ENCODE measurements around the gene DEF6. TPM values are rescaled to one million over a fixed set of nuclear protein-coding genes. Genes with fewer than 3 reads are reported as not detected.

Gene DEF6
- total RNA-seq, 1 experiment from 2014 or later, result 11.3 TPM

DNA sequence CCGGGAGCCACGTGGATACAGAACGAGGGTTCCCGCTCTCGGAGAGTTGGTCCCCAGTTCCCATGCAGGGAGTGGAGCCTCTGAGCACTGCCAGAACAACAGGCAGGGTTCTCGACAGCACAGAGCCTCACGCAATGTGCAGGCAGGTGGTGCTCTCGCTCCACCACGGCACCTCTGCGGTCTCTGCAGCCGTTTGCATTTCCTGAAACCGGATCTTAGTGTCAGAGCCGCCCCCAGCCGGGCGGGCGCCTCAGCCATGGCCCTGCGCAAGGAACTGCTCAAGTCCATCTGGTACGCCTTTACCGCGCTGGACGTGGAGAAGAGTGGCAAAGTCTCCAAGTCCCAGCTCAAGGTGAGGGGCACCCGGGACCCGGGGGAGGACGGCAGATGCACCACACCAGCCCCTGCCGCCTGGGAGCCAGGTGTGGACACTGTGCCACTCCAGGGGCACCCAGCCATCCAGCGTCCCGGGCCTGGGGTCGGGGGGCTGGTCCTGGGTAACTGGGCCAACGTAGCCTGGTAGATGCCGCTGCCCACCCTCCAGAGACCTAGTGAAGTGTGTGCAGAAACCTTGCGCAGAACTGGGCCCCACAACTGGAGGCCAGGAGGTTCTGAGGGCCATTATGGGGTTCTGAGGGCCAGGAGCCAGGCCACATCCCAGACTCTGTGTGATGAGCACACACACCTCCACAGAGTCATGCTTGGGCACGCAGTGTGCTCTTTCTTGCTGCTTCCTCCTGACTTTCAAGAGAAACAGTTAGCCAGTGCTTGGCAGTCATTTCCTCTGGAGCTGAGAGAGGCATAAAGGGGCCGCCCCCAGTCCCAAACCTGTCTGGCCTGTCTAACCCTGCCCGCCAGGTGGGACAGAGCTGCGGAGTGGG, at the start of gene DEF6 (continued):
- TF ChIP-seq TEAD1 (CRISPR knock-in tag; IDR thresholded peaks at IDR 0.05), result peak; percentile 36; the same call in 1 of the 2 replicates
- TF ChIP-seq ETV6 (CRISPR knock-in tag; IDR thresholded peaks at IDR 0.05), result peak; percentile 80
- TF ChIP-seq, protein P1, sequence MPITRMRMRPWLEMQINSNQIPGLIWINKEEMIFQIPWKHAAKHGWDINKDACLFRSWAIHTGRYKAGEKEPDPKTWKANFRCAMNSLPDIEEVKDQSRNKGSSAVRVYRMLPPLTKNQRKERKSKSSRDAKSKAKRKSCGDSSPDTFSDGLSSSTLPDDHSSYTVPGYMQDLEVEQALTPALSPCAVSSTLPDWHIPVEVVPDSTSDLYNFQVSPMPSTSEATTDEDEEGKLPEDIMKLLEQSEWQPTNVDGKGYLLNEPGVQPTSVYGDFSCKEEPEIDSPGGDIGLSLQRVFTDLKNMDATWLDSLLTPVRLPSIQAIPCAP (CRISPR knock-in tag; IDR thresholded peaks at IDR 0.05), result peak; percentile 80; the same call in 1 of the 2 replicates
- peak; percentile 81 for TF ChIP-seq GABPB1 (CRISPR knock-in tag; IDR thresholded peaks at IDR 0.05)
- TF ChIP-seq, protein P2, sequence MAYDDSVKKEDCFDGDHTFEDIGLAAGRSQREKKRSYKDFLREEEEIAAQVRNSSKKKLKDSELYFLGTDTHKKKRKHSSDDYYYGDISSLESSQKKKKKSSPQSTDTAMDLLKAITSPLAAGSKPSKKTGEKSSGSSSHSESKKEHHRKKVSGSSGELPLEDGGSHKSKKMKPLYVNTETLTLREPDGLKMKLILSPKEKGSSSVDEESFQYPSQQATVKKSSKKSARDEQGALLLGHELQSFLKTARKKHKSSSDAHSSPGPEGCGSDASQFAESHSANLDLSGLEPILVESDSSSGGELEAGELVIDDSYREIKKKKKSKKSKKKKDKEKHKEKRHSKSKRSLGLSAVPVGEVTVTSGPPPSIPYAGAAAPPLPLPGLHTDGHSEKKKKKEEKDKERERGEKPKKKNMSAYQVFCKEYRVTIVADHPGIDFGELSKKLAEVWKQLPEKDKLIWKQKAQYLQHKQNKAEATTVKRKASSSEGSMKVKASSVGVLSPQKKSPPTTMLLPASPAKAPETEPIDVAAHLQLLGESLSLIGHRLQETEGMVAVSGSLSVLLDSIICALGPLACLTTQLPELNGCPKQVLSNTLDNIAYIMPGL (CRISPR knock-in tag; IDR thresholded peaks at IDR 0.05), result peak; percentile 85; the same call in 1 of the 2 replicates
- TF ChIP-seq FOXK1 (CRISPR knock-in tag; IDR thresholded peaks at IDR 0.05), result 0 out of 2 replicates have a peak, but pooled peaks have one; percentile 47
- peak; percentile 45; the same call in 1 of the 2 replicates for TF ChIP-seq CREM (CRISPR knock-in tag; IDR thresholded peaks at IDR 0.05)
- TF ChIP-seq IRF2 (CRISPR knock-in tag; IDR thresholded peaks at IDR 0.05; ENCODE audit: borderline replicate concordance, low read depth), result no peak
- 0 out of 2 replicates have a peak, but pooled peaks have one; percentile 64 for TF ChIP-seq KAT7 (CRISPR knock-in tag; IDR thresholded peaks at IDR 0.05; ENCODE audit: borderline replicate concordance)
- no peak for TF ChIP-seq ZNF138 (CRISPR knock-in tag; conservative IDR thresholded peaks at IDR 0.05)
- TF ChIP-seq, protein P3, sequence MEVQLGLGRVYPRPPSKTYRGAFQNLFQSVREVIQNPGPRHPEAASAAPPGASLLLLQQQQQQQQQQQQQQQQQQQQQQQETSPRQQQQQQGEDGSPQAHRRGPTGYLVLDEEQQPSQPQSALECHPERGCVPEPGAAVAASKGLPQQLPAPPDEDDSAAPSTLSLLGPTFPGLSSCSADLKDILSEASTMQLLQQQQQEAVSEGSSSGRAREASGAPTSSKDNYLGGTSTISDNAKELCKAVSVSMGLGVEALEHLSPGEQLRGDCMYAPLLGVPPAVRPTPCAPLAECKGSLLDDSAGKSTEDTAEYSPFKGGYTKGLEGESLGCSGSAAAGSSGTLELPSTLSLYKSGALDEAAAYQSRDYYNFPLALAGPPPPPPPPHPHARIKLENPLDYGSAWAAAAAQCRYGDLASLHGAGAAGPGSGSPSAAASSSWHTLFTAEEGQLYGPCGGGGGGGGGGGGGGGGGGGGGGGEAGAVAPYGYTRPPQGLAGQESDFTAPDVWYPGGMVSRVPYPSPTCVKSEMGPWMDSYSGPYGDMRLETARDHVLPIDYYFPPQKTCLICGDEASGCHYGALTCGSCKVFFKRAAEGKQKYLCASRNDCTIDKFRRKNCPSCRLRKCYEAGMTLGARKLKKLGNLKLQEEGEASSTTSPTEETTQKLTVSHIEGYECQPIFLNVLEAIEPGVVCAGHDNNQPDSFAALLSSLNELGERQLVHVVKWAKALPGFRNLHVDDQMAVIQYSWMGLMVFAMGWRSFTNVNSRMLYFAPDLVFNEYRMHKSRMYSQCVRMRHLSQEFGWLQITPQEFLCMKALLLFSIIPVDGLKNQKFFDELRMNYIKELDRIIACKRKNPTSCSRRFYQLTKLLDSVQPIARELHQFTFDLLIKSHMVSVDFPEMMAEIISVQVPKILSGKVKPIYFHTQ (CRISPR knock-in tag; IDR thresholded peaks at IDR 0.05), result no peak

DNA sequence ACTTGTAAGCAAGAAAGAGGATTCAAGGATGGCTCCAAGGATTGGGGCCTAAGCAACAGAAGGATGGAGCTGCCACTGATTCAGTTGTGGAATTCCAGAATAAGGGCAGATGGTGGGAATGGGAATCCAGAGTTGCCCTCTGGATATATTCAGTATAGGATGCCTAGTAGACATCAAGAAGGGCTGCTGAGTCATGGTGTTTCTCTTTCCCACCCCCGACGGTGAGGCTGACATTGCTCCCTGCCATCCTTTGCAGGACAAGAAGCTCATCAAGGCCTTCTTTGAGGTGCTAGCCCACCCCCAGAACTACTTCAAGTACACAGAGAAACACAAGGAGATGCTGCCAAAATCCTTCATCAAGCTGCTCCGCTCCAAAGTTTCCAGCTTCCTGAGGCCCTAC, 49.3 kb upstream of the DEF6 start:
- DNase-seq (ENCODE audit: low spot score), result no peak
- H3K36me3 Mint-ChIP-seq, result no peaks in the 10 kb centered on the region
- no peak overlapping the region for H3K27ac Mint-ChIP-seq
- ATAC-seq, result no peak
- POLR2A ChIA-PET, result no interaction called here
- peaks cover 19% of the 10 kb centered on the region for H3K4me1 Mint-ChIP-seq
- no peak overlapping the region for H3K4me3 Mint-ChIP-seq
- no peaks in the 10 kb centered on the region for H3K9me3 Mint-ChIP-seq
- CTCF ChIA-PET, result interaction anchor here (1.4 kb wide), 1 partner anchor 43 kb away, joined by 3 read pairs; no protein-coding TSS in a partner anchor
- H3K27me3 Mint-ChIP-seq (ENCODE audit: low read depth), result no peaks in the 10 kb centered on the region
- TF ChIP-seq OVOL2 (CRISPR knock-in tag; IDR thresholded peaks at IDR 0.05; ENCODE audit: borderline replicate concordance) (no peak), FOXK1 (CRISPR knock-in tag; IDR thresholded peaks at IDR 0.05) (no peak), CBFB (CRISPR knock-in tag; IDR thresholded peaks at IDR 0.05; ENCODE audit: low read depth) (no peak), GRHL2 (CRISPR knock-in tag; IDR thresholded peaks at IDR 0.05; ENCODE audit: insufficient replicate concordance, severe bottlenecking) (no peak), RELA (CRISPR knock-in tag; IDR thresholded peaks at IDR 0.05; ENCODE audit: borderline replicate concordance) (no peak), MYBL2 (CRISPR knock-in tag; IDR thresholded peaks at IDR 0.05) (no peak), CREM (CRISPR knock-in tag; IDR thresholded peaks at IDR 0.05) (no peak), EMX1 (CRISPR knock-in tag; IDR thresholded peaks at IDR 0.05) (no peak), SP1 (CRISPR knock-in tag; conservative IDR thresholded peaks at IDR 0.05) (no peak), FOXJ3 (CRISPR knock-in tag; IDR thresholded peaks at IDR 0.05; ENCODE audit: borderline replicate concordance) (no peak), TEAD4 (CRISPR knock-in tag; IDR thresholded peaks at IDR 0.05) (no peak)
- TF ChIP-seq, protein P4, sequence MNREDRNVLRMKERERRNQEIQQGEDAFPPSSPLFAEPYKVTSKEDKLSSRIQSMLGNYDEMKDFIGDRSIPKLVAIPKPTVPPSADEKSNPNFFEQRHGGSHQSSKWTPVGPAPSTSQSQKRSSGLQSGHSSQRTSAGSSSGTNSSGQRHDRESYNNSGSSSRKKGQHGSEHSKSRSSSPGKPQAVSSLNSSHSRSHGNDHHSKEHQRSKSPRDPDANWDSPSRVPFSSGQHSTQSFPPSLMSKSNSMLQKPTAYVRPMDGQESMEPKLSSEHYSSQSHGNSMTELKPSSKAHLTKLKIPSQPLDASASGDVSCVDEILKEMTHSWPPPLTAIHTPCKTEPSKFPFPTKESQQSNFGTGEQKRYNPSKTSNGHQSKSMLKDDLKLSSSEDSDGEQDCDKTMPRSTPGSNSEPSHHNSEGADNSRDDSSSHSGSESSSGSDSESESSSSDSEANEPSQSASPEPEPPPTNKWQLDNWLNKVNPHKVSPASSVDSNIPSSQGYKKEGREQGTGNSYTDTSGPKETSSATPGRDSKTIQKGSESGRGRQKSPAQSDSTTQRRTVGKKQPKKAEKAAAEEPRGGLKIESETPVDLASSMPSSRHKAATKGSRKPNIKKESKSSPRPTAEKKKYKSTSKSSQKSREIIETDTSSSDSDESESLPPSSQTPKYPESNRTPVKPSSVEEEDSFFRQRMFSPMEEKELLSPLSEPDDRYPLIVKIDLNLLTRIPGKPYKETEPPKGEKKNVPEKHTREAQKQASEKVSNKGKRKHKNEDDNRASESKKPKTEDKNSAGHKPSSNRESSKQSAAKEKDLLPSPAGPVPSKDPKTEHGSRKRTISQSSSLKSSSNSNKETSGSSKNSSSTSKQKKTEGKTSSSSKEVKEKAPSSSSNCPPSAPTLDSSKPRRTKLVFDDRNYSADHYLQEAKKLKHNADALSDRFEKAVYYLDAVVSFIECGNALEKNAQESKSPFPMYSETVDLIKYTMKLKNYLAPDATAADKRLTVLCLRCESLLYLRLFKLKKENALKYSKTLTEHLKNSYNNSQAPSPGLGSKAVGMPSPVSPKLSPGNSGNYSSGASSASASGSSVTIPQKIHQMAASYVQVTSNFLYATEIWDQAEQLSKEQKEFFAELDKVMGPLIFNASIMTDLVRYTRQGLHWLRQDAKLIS (CRISPR knock-in tag; IDR thresholded peaks at IDR 0.05; ENCODE audit: borderline replicate concordance), result no peak
- TF ChIP-seq, protein P5, sequence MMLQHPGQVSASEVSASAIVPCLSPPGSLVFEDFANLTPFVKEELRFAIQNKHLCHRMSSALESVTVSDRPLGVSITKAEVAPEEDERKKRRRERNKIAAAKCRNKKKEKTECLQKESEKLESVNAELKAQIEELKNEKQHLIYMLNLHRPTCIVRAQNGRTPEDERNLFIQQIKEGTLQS (CRISPR knock-in tag; conservative IDR thresholded peaks at IDR 0.05), result no peak
- TF ChIP-seq, protein P6, sequence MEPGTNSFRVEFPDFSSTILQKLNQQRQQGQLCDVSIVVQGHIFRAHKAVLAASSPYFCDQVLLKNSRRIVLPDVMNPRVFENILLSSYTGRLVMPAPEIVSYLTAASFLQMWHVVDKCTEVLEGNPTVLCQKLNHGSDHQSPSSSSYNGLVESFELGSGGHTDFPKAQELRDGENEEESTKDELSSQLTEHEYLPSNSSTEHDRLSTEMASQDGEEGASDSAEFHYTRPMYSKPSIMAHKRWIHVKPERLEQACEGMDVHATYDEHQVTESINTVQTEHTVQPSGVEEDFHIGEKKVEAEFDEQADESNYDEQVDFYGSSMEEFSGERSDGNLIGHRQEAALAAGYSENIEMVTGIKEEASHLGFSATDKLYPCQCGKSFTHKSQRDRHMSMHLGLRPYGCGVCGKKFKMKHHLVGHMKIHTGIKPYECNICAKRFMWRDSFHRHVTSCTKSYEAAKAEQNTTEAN (CRISPR knock-in tag; IDR thresholded peaks at IDR 0.05), result no peak
